GM12873 (cell line): ENCODE data around the gene PIN4.

Source experiments
- CTCF ChIP-seq: IDR thresholded peaks from 2 replicates; pipeline ENCODE4 v1.5.1; 2012; ENCODE audit warnings: low read depth, mild to moderate bottlenecking, moderate library complexity, low read length, control low read depth; ENCODE audit not compliant: insufficient read depth; ENCODE audit errors: missing control alignments

Gene PIN4

GRCh38 chrX:72181178-72182125 is at the start of gene PIN4:
Gene PIN4, plus strand, starts transcription at chrX:72181757. Its CDS starts 29 bp downstream, at chrX:72181786.
- no peak for TF ChIP-seq CTCF

GRCh38 chrX:72132456-72132855 is 49.1 kb upstream of the PIN4 start:
- TF ChIP-seq CTCF = no peak

GRCh38 chrX:72133851-72134546 is 47.6 kb upstream of the PIN4 start:
- no peak for TF ChIP-seq CTCF

GRCh38 chrX:72137846-72138495 is 43.6 kb upstream of the PIN4 start:
- no peak for TF ChIP-seq CTCF

GRCh38 chrX:72139538-72139937 is 42.0 kb upstream of the PIN4 start:
- TF ChIP-seq CTCF = no peak

- TF ChIP-seq CTCF = no peak
Measured at GRCh38 chrX:72141372-72142004, 40.1 kb upstream of the PIN4 start.
